Heart left ventricle (tissue), 16 donors: Measurements from ENCODE around the gene TRPV5. TPM values are rescaled to one million over a fixed set of nuclear protein-coding genes. Genes with fewer than 3 reads are reported as not detected.

Experiments used
- ATAC-seq, 4 donors: fragments of 200-7000 bp; cut with Tn5 transposase; one replicate each; pipeline ENCODE4 v1.9.1; 2020 to 2022; ENCODE audit warnings: moderate library complexity in 4 of 4, mild to moderate bottlenecking in 3 of 4, moderate number of reproducible peaks in 1 of 4
- DNase-seq, 5 donors: peaks; one replicate each; pipeline ENCODE4 v3.0.0-alpha.2; 2020
- H3K27ac ChIP-seq, 12 donors: fragments of 200-600 bp; sonication (generic) in 4 of 12; one replicate each; pipeline versions ENCODE4 v1.5.0 to v1.8.0; 2016 to 2022; ENCODE audit warnings: mild to moderate bottlenecking in 2 of 12
- H3K27me3 ChIP-seq, 9 donors: fragments of 200-600 bp; sonication (generic) in 2 of 9; one replicate each; pipeline versions ENCODE4 v1.5.1 to v1.8.0; 2016 to 2022; ENCODE audit warnings: mild to moderate bottlenecking in 3 of 9
- H3K36me3 ChIP-seq, 9 donors: fragments of 200-600 bp; sonication (generic) in 2 of 9; one replicate each; pipeline versions ENCODE4 v1.5.0 to v1.8.0; 2018 to 2022; ENCODE audit warnings: mild to moderate bottlenecking in 2 of 9
- H3K4me1 ChIP-seq, 12 donors: fragments of 200-600 bp; sonication (generic) in 4 of 12; one replicate each; pipeline versions ENCODE4 v1.5.0 to v1.8.0; 2016 to 2022; ENCODE audit warnings: mild to moderate bottlenecking in 3 of 12
- H3K4me3 ChIP-seq, 12 donors: fragments of 200-600 bp; sonication (generic) in 4 of 12; one replicate each; pipeline versions ENCODE4 v1.5.0 to v1.8.0; 2017 to 2022; ENCODE audit warnings: mild to moderate bottlenecking in 9 of 12, moderate library complexity in 4 of 12
- H3K9me3 ChIP-seq, 12 donors: fragments of 200-600 bp; sonication (generic) in 4 of 12; one replicate each; pipeline versions ENCODE4 v1.5.0 to v1.8.0; 2016 to 2022; ENCODE audit warnings: mild to moderate bottlenecking in 1 of 12
- CTCF ChIP-seq, 12 donors: fragments of 200-600 bp; sonication (generic) in 4 of 12; IDR thresholded peaks; one replicate each; pipeline versions ENCODE4 v1.5.0 to v1.8.0; 2018 to 2022; ENCODE audit warnings: antibody characterized with exemption in 12 of 12, mild to moderate bottlenecking in 5 of 12
- POLR2A ChIP-seq, 2 donors: fragments of 450-650 bp; IDR thresholded peaks; one replicate each; pipeline ENCODE4 v1.6.1; 2017; ENCODE audit warnings: antibody characterized with exemption in 2 of 2, mild to moderate bottlenecking in 2 of 2, moderate library complexity in 2 of 2
- WGBS, 4 donors: extraction: QIAGEN DNeasy Blood & Tissue Kit in 2 of 4; methylation state at CpG; one replicate each; pipeline versions ENCODE4 v1.1.5 to v1.1.7; 2013 to 2018; 5-methylcytosine and 5-hydroxymethylcytosine counted together
- intact Hi-C, 10 donors: fragments of 100-400 bp; cut with DNase I; formaldehyde crosslinking; loops; one replicate each; pipeline versions ENCODE4 v1.11.1 to v1.14.2; 2022
- polyA plus RNA-seq, 2 donors: library from polyadenylated mRNA; stranded (reverse); fragments of 200-250 nt; gene quantifications; one replicate each; pipeline ENCODE4 v1.2.3, GENCODE V29; 2013
- total RNA-seq, 9 donors: library from RNA; depleted of rRNA in 2 of 9; stranded (reverse); fragments of >200 nt in 2 of 9; fragmentation: NEBNext Ultra II Directional in 3 of 9; extraction: Animal tissue kit (Norgen Biotek cat#: 25700) in 3 of 9; gene quantifications; one replicate each; pipeline versions ENCODE4 v1.1.0 to v1.2.4, GENCODE V29; 2016 to 2023
- donor health status: ischemic (EF 13 %, LVEDD 7.1; RV severe dilation, severe dysfunction).
- donor health status: healthy with polysubstance abuse.
- donor health status: DM: no; HTN: yes; CAD: no.
- donor health status: DM: no; HTN: no; CAD: no.
- donor health status: ischemic (EF 25% LVEDD 6.9; RV normal size, moderate dysfunction).
- donor health status: ischemic (EF 25% LVEDD 5.7; RV mildly dilated, moderate dysfunction).
- donor health status: healthy.
- donor health status: DM: yes; HTN: yes; CAD: no.
- donor health status: ischemic (EF 35%, LVEDD 5.7; RV mildly dilated, moderate dysfunction).
- donor health status: nonischemic (EF 11% LVEDD 7.7; RV severe dilation, severe dysfunction).
- donor health status: DM: yes; HTN: yes; CAD: no.
- donor health status: PGD.
- donor health status: ischemic (EF 29% LVEDD 5.4; RV normal size, mild dysfunction).
- donor health status: nonischemic (EF 23%, LVEDD 6.1; RV moderate dilation, normal function).

TRPV5 gene
- total and polyA plus RNA-seq, 11 donors, result not detected

GRCh38 chr7:142919656-142920055 is 13.9 kb downstream of the TRPV5 start:
- ATAC-seq, result no peak

GRCh38 chr7:142918901-142919300 is 14.6 kb downstream of the TRPV5 start:
- WGBS, 4 donors, result 70 to 77% (median 74%) methylated on average over 2 of the region's 2 CpGs
- Histone ChIP-seq H3K27me3 (peaks cover 0 to 12% (median 0%) of the 10 kb centered on the region in 9 donors), H3K27ac (no peak overlapping the region), H3K4me1 (no peaks in the 10 kb centered on the region), H3K36me3 (no peaks in the 10 kb centered on the region), H3K4me3 (no peak overlapping the region), H3K9me3 (no peaks in the 10 kb centered on the region)
- ATAC-seq (no peak), DNase-seq (no peak)
- no peak for TF ChIP-seq CTCF (IDR thresholded peaks at IDR 0.05)
- no peak for TF ChIP-seq POLR2A (IDR thresholded peaks at IDR 0.05)
- intact Hi-C loops, result no loop called here

More at GRCh38 chr7:142919656-142920055, 13.9 kb downstream of the TRPV5 start:
- 73 to 93% (median 85%) methylated on average over 3 of the region's 3 CpGs for WGBS, 4 donors
- intact Hi-C loops, result no loop called here
- Histone ChIP-seq H3K4me3 (no peak overlapping the region), H3K9me3 (no peaks in the 10 kb centered on the region), H3K36me3 (no peaks in the 10 kb centered on the region), H3K27ac (no peak overlapping the region), H3K4me1 (no peaks in the 10 kb centered on the region), H3K27me3 (peaks cover 0 to 12% (median 0%) of the 10 kb centered on the region in 9 donors)
- TF ChIP-seq CTCF (IDR thresholded peaks at IDR 0.05), result no peak
- no peak for TF ChIP-seq POLR2A (IDR thresholded peaks at IDR 0.05)
- DNase-seq, result no peak

- H3K4me1 ChIP-seq, result no peaks in the 10 kb centered on the region
- peaks cover 0 to 12% (median 0%) of the 10 kb centered on the region in 9 donors for H3K27me3 ChIP-seq
- WGBS, 4 donors, result 64 to 79% (median 75%) methylated on average over 3 of the region's 3 CpGs
- intact Hi-C loops, result no loop called here
- TF ChIP-seq CTCF (IDR thresholded peaks at IDR 0.05) (no peak), POLR2A (IDR thresholded peaks at IDR 0.05) (no peak)
- no peak overlapping the region for H3K27ac ChIP-seq
- no peak overlapping the region for H3K4me3 ChIP-seq
- no peaks in the 10 kb centered on the region for H3K36me3 ChIP-seq
- no peak for ATAC-seq
- no peaks in the 10 kb centered on the region for H3K9me3 ChIP-seq
- no peak for DNase-seq
Measured at GRCh38 chr7:142917447-142917846, 16.1 kb downstream of the TRPV5 start.

GRCh38 chr7:142916508-142916907 is 17.0 kb downstream of the TRPV5 start:
- TF ChIP-seq CTCF (IDR thresholded peaks at IDR 0.05) (no peak), POLR2A (IDR thresholded peaks at IDR 0.05) (no peak)
- Histone ChIP-seq H3K4me1 (peaks cover 0 to 2% (median 0%) of the 10 kb centered on the region in 12 donors), H3K36me3 (no peaks in the 10 kb centered on the region), H3K27me3 (peaks cover 0 to 12% (median 0%) of the 10 kb centered on the region in 9 donors), H3K4me3 (no peak overlapping the region), H3K9me3 (no peaks in the 10 kb centered on the region), H3K27ac (no peak overlapping the region)
- intact Hi-C loops, result no loop called here
- DNase-seq (no peak), ATAC-seq (no peak)
- 41 to 57% (median 47%) methylated on average over 2 of the region's 2 CpGs for WGBS, 4 donors
